Gastroesophageal sphincter (tissue), 4 donors: Measurements from ENCODE around the gene ITGA2. TPM values are rescaled to one million over a fixed set of nuclear protein-coding genes. Genes with fewer than 3 reads are reported as not detected.

ENCODE experiments used
- ATAC-seq: fragments of 150-250 bp; one replicate; pipeline ENCODE4 v1.9.1; 2016; ENCODE audit warnings: mild to moderate bottlenecking, moderate library complexity
- H3K27ac ChIP-seq, 4 donors: fragments of 200-600 bp; sonication (generic) in 3 of 4; 1 replicate in 3 of 4; 2 replicates in 1 of 4; pipeline ENCODE4 v1.5.1; 2016 to 2019
- H3K27me3 ChIP-seq: fragments of 200-600 bp; sonication (generic); one replicate; pipeline ENCODE4 v1.5.1; 2019
- H3K36me3 ChIP-seq, 2 donors: fragments of 200-600 bp; sonication (generic); one replicate each; pipeline ENCODE4 v1.5.1; 2019; ENCODE audit warnings: control low read depth in 1 of 2
- H3K4me1 ChIP-seq, 3 donors: fragments of 200-600 bp; sonication (generic); 1 replicate in 2 of 3; 2 replicates in 1 of 3; pipeline ENCODE4 v1.5.1; 2016 to 2019; ENCODE audit warnings: control low read depth in 2 of 3
- H3K4me3 ChIP-seq, 2 donors: fragments of 200-600 bp; sonication (generic); one replicate each; pipeline ENCODE4 v1.5.1; 2019; ENCODE audit warnings: mild to moderate bottlenecking in 1 of 2, moderate library complexity in 1 of 2
- H3K9me3 ChIP-seq, 3 donors: fragments of 200-600 bp; sonication (generic); one replicate each; pipeline ENCODE4 v1.5.1; 2017 to 2019; ENCODE audit warnings: control low read depth in 2 of 3
- EP300 ChIP-seq: sonication (generic); formaldehyde crosslinking; IDR thresholded peaks from one replicate; pipeline ENCODE4 v1.6.1; 2017; ENCODE audit warnings: antibody characterized with exemption, mild to moderate bottlenecking
- POLR2A ChIP-seq, 2 donors: fragments of 450-650 bp; IDR thresholded peaks; one replicate each; pipeline ENCODE4 v1.6.1; 2017; ENCODE audit warnings: antibody characterized with exemption in 2 of 2, mild to moderate bottlenecking in 2 of 2, moderate library complexity in 1 of 2
- POLR2AphosphoS5 ChIP-seq: sonication (generic); formaldehyde crosslinking; IDR thresholded peaks from one replicate; pipeline ENCODE4 v1.6.1; 2017; ENCODE audit warnings: antibody characterized with exemption
- WGBS, 2 donors: methylation state at CpG; one replicate each; pipeline ENCODE4 v1.1.5; 2018; ENCODE audit warnings: low coverage in 1 of 2; 5-methylcytosine and 5-hydroxymethylcytosine counted together
- total RNA-seq, 4 donors: library from RNA; depleted of rRNA; stranded (reverse); fragments of >200 nt; gene quantifications; one replicate each; pipeline ENCODE4 v1.1.0, GENCODE V29; 2016
- TF ChIP-seq, protein P1 (sequence below), 4 experiments: fragments of 200-600 bp in 2 of 4; fragments of 450-650 bp in 2 of 4; sonication (generic) in 1 of 4; IDR thresholded peaks; one replicate each; pipeline ENCODE4 v1.5.1; 2017 to 2019; ENCODE audit warnings: antibody characterized with exemption in 4 of 4, mild to moderate bottlenecking in 2 of 4, moderate library complexity in 2 of 4

ITGA2 gene
- total RNA-seq, 4 donors from 2014 or later: 1.5 to 14.6 (median 10.0) TPM

DNA sequence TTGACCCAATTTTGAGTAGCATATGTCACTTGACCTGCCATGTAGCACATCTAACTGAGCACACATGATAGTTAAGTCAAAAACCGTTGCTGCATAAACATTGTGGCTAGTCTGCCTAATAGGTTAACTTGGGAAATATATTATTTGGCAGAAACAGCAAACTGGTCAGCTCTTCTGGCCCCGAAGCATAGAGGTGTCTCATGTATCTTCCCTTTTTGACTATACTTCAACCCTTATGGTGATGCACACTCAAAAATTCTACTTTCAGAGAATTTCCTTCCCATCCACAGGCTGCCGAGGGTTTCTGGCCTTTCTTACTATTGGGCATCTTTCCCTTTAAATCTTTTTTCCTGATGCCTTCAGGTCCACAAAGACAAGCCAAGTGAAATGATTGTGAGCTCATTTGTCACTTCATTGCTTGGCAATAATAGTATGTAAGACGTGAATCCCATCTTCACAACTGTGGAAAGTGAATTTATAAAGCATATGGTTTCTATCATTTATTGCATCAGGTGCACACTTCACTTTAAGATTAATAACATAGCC is 79.2 kb downstream of the ITGA2 start:
- Histone ChIP-seq H3K27me3 (no peaks in the 10 kb centered on the region), H3K9me3 (no peaks in the 10 kb centered on the region), H3K36me3 (peaks cover 0 to 54% of the 10 kb centered on the region in 2 donors), H3K27ac (no peak overlapping the region), H3K4me1 (peaks cover 0 to 4% (median 0%) of the 10 kb centered on the region in 3 donors), H3K4me3 (no peak overlapping the region)
- TF ChIP-seq, protein P1, sequence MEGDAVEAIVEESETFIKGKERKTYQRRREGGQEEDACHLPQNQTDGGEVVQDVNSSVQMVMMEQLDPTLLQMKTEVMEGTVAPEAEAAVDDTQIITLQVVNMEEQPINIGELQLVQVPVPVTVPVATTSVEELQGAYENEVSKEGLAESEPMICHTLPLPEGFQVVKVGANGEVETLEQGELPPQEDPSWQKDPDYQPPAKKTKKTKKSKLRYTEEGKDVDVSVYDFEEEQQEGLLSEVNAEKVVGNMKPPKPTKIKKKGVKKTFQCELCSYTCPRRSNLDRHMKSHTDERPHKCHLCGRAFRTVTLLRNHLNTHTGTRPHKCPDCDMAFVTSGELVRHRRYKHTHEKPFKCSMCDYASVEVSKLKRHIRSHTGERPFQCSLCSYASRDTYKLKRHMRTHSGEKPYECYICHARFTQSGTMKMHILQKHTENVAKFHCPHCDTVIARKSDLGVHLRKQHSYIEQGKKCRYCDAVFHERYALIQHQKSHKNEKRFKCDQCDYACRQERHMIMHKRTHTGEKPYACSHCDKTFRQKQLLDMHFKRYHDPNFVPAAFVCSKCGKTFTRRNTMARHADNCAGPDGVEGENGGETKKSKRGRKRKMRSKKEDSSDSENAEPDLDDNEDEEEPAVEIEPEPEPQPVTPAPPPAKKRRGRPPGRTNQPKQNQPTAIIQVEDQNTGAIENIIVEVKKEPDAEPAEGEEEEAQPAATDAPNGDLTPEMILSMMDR (IDR thresholded peaks at IDR 0.05): no peak
- TF ChIP-seq POLR2A (IDR thresholded peaks at IDR 0.05) (no peak), EP300 (no peak), POLR2AphosphoS5 (no peak)
- WGBS, 2 donors: 60 to 75% methylated on average over 2 to 4 of the region's 4 CpGs
- no peak for ATAC-seq

DNA sequence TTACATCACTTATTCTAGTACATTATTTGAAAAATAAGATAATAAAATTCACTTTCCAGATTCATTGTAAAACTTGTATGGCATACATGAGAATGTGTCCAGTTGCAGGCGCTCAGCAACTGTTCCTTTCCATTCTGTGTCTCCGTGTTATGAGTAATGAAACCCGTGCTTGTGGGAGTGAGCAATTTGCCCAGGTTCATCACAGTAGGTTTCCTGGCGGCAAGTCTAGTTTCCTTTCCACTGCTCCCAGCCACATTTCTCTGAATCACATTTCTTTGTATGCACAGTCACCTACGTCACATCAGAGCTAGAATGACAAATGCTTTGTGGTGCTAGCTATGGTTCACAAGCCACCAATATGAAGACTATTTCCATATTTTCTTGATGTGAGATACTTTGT is 80.5 kb downstream of the ITGA2 start:
- Histone ChIP-seq H3K36me3 (peaks cover 0 to 63% of the 10 kb centered on the region in 2 donors), H3K9me3 (no peaks in the 10 kb centered on the region), H3K27me3 (no peaks in the 10 kb centered on the region), H3K27ac (no peak overlapping the region), H3K4me3 (no peak overlapping the region), H3K4me1 (peaks cover 0 to 4% (median 0%) of the 10 kb centered on the region in 3 donors)
- 77 to 81% methylated on average over 3 to 5 of the region's 5 CpGs for WGBS, 2 donors
- TF ChIP-seq, protein P1 (IDR thresholded peaks at IDR 0.05): no peak
- no peak for TF ChIP-seq POLR2AphosphoS5
- TF ChIP-seq POLR2A (IDR thresholded peaks at IDR 0.05): no peak
- no peak for TF ChIP-seq EP300
- no peak for ATAC-seq

DNA sequence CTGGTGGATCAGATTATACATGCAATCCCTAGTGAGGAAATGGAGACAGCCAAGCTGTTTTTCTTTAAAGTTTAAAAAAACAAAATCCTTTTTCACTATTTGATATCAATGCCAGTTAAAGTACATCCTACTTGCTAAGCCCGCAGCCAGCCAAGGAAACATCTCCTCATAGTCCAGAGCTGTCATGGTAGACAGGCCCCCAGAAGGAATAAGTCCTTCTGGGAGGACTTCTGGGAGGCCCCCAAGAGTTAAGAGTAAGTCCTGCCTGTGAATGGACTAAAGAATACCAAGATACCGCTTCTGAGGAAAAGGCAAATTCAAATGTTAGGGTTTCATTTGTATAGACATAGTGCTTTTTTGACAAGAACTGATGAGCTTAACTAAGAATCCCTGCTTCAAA is 82.1 kb downstream of the ITGA2 start:
- no peak overlapping the region for H3K27ac ChIP-seq
- no peaks in the 10 kb centered on the region for H3K27me3 ChIP-seq
- no peak for ATAC-seq
- WGBS, 2 donors: 62 to 100% methylated on average over 2 of the region's 2 CpGs
- H3K36me3 ChIP-seq: peaks cover 0 to 68% of the 10 kb centered on the region in 2 donors
- H3K4me3 ChIP-seq: no peak overlapping the region
- no peak for TF ChIP-seq POLR2A (IDR thresholded peaks at IDR 0.05)
- H3K4me1 ChIP-seq: peaks cover 0 to 4% (median 0%) of the 10 kb centered on the region in 3 donors
- H3K9me3 ChIP-seq: no peaks in the 10 kb centered on the region

DNA sequence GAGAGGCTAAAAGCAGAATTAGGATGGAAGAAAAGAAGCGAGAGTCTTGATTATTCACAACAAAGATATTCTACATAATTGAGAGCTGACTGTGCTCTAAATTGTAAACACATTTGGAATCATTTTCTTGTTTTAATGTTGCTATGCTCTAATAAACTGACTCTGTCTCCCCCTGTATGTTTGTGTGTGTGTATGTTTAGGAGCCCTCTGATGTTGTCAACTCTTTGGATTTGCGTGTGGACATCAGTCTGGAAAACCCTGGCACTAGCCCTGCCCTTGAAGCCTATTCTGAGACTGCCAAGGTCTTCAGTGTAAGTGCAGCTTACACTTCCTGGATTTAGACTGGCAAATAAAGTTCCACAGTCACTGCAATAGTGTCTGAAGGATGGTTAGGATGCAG is 82.6 kb downstream of the ITGA2 start:
- Histone ChIP-seq H3K36me3 (peaks cover 0 to 73% of the 10 kb centered on the region in 2 donors), H3K4me3 (no peak overlapping the region), H3K9me3 (no peaks in the 10 kb centered on the region), H3K4me1 (peaks cover 0 to 4% (median 0%) of the 10 kb centered on the region in 3 donors), H3K27ac (no peak overlapping the region), H3K27me3 (no peaks in the 10 kb centered on the region)
- no peak for TF ChIP-seq POLR2A (IDR thresholded peaks at IDR 0.05)
- TF ChIP-seq, protein P1 (IDR thresholded peaks at IDR 0.05): no peak
- no peak for TF ChIP-seq POLR2AphosphoS5
- no peak for TF ChIP-seq EP300
- no peak for ATAC-seq
- WGBS, 2 donors: 66 to 69% methylated on average over 2 of the region's 2 CpGs

DNA sequence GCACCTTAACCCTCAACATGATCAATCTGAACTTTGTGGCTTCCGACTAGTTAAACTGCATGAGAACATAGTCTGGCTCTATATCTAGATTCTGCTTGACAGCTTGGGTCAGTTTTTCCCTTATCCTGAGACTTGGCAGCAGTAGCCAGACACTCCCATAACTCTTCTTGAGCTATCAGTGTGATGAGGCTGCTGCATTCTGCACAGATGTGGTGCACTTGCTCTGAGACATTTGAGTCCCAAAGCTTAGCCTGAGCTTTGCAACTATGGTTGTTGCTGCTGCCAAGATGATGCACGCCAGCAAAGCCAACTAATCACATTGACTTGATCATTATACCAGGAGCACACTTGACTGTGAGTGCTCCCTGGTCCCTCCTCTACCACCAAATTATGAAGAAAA is 84.2 kb downstream of the ITGA2 start:
- Histone ChIP-seq H3K4me3 (no peak overlapping the region), H3K27me3 (no peaks in the 10 kb centered on the region), H3K9me3 (no peaks in the 10 kb centered on the region), H3K27ac (no peak overlapping the region), H3K4me1 (peaks cover 0 to 4% (median 0%) of the 10 kb centered on the region in 3 donors), H3K36me3 (peaks cover 0 to 76% of the 10 kb centered on the region in 2 donors)
- no peak for ATAC-seq
- TF ChIP-seq POLR2AphosphoS5 (no peak), POLR2A (IDR thresholded peaks at IDR 0.05) (no peak), EP300 (no peak)
- TF ChIP-seq, protein P1 (IDR thresholded peaks at IDR 0.05): no peak
- 54 to 66% methylated on average over 2 of the region's 2 CpGs for WGBS, 2 donors
